ENCODE results near the gene NHSL1. TPM values are rescaled to one million over a fixed set of nuclear protein-coding genes. Genes with fewer than 3 reads are reported as not detected.

NHSL1 gene
- total and polyA plus RNA-seq, 11 donors: 13.9 to 103 (median 46.1) TPM

DNA sequence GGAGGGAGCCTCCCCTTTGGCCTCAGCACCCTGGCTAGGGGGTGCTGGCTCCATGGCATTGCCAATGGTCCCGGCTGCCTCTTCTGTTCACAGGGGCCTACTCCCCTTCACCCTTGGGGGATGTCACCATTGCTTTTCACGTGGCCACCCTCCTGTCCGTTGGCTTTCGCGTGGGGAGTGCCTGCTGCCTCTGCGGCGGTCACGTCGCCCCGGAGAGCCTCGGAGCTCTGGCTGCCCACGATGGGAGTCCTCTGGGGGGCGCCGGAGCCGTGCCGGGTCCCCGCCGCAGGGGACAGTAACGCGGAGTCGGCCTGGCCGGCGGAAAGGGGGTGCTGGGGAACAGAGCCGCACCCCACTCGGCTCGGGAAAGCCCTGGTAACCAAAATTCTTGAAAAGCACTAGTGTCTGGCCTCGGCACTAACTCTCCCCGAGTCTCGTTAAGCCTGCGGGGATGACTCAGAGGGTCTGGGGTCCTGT is 95.9 kb downstream of the NHSL1 start:
- Histone ChIP-seq H3K9me3 (no peaks in the 10 kb centered on the region), H3K27ac (peak overlapping the region; percentile 78 to 98 (median 96)), H3K4me3 (peak overlapping the region; percentile 71 to 92 (median 83)), H3K4me1 (peaks cover 0 to 27% (median 14%) of the 10 kb centered on the region in 12 donors), H3K36me3 (peaks cover 0 to 32% (median 26%) of the 10 kb centered on the region in 9 donors), H3K27me3 (no peaks in the 10 kb centered on the region)
- ATAC-seq: peak; percentile 25 to 56 (median 46)
- WGBS, 4 donors: 0 to 1% (median 1%) methylated on average over 21 to 30 of the region's 30 CpGs
- intact Hi-C loops (cut with DNase I): loop anchor here in 8 of 10 donors (5.0 to 10.0 kb wide), 8 partner anchors 96 to 296 kb away; partner anchors contain the start of gene PERP (in 1 of the 8)
- TF ChIP-seq, protein P1, sequence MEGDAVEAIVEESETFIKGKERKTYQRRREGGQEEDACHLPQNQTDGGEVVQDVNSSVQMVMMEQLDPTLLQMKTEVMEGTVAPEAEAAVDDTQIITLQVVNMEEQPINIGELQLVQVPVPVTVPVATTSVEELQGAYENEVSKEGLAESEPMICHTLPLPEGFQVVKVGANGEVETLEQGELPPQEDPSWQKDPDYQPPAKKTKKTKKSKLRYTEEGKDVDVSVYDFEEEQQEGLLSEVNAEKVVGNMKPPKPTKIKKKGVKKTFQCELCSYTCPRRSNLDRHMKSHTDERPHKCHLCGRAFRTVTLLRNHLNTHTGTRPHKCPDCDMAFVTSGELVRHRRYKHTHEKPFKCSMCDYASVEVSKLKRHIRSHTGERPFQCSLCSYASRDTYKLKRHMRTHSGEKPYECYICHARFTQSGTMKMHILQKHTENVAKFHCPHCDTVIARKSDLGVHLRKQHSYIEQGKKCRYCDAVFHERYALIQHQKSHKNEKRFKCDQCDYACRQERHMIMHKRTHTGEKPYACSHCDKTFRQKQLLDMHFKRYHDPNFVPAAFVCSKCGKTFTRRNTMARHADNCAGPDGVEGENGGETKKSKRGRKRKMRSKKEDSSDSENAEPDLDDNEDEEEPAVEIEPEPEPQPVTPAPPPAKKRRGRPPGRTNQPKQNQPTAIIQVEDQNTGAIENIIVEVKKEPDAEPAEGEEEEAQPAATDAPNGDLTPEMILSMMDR (IDR thresholded peaks at IDR 0.05): peak in 6 of 12 donors; percentile 4 to 45 (median 30)
- TF ChIP-seq POLR2A (IDR thresholded peaks at IDR 0.05): no peak
- peak; percentile 53 to 80 (median 62) for DNase-seq

GRCh38 chr6:138402838-138403187 is 96.5 kb downstream of the NHSL1 start:
- ATAC-seq: no peak
- Histone ChIP-seq H3K27ac (peak overlapping the region in 8 of 12 donors; percentile 93 to 98 (median 96)), H3K9me3 (no peaks in the 10 kb centered on the region), H3K36me3 (peaks cover 0 to 26% (median 21%) of the 10 kb centered on the region in 9 donors), H3K4me1 (peaks cover 0 to 27% (median 14%) of the 10 kb centered on the region in 12 donors), H3K4me3 (peak overlapping the region in 8 of 12 donors; percentile 73 to 92 (median 84)), H3K27me3 (no peaks in the 10 kb centered on the region)
- 91 to 96% (median 95%) methylated on average over 8 of the region's 8 CpGs for WGBS, 4 donors
- DNase-seq: no peak
- intact Hi-C loops (cut with DNase I): loop anchor here in 8 of 10 donors (5.0 to 10.0 kb wide), 8 partner anchors 96 to 296 kb away; partner anchors contain the start of gene PERP (in 1 of the 8)
- TF ChIP-seq, protein P1 (IDR thresholded peaks at IDR 0.05): no peak
- TF ChIP-seq POLR2A (IDR thresholded peaks at IDR 0.05): no peak

DNA sequence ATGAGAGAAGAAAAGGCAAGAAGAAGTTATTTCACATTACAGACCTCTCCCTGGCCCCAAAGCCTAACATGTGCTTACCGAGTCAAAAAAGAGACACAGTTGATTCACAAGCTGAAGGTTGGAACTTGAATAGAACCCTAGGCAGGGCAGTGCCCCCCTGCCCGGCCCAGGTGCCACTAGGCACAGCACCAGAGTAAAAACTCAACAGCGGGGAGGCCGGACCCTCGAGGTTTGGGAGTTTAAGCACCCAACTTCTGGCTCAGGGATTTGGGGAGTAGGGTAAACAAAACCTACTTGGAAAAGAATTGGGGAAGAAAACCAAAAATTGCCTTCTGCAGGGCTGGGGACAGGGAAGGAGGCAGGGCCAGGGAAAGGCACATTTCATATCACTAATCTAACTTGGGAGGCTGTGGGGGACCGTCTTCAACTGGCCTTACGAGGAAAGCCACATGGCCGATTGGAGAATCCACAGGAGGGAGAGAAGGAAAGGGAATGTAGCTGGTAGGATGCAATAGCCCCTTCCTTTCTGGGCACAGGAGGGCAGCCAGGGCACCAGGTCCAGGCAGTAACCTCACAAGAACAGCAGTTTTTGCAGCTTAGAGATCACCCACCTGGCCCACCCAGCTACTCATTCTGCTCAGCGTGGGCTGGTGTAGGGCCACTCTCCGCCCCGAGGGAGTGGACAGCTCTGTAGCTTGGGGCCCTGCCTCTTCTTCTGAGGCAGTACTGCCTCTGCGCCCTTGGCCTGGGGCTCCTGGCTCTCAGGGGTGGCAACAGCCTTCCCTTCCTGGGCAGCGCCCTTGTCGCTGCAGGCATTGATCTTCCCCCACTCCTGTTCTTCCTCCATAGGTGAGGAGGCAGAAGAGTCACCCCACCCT is 97.1 kb downstream of the NHSL1 start:
- DNase-seq (no peak), ATAC-seq (no peak)
- peaks cover 0 to 20% (median 15%) of the 10 kb centered on the region in 9 donors for H3K36me3 ChIP-seq
- intact Hi-C loops (cut with DNase I): loop anchor here in 8 of 10 donors (5.0 to 10.0 kb wide), 8 partner anchors 95 to 295 kb away; partner anchors contain the start of gene PERP (in 1 of the 8)
- peaks cover 0 to 27% (median 14%) of the 10 kb centered on the region in 12 donors for H3K4me1 ChIP-seq
- H3K9me3 ChIP-seq: no peaks in the 10 kb centered on the region
- WGBS, 4 donors: 94 to 96% (median 95%) methylated on average over 11 to 14 of the region's 14 CpGs
- TF ChIP-seq, protein P1 (IDR thresholded peaks at IDR 0.05): no peak
- no peak for TF ChIP-seq POLR2A (IDR thresholded peaks at IDR 0.05)
- no peak overlapping the region for H3K4me3 ChIP-seq
- H3K27ac ChIP-seq: no peak overlapping the region
- H3K27me3 ChIP-seq: no peaks in the 10 kb centered on the region

GRCh38 chr6:138400326-138400725 is 99.0 kb downstream of the NHSL1 start:
- no peaks in the 10 kb centered on the region for H3K27me3 ChIP-seq
- ATAC-seq (peak in 2 of 4 donors; percentile 39 to 44), DNase-seq (no peak)
- peak overlapping the region in 6 of 12 donors; percentile 42 to 74 (median 51) for H3K27ac ChIP-seq
- no peak overlapping the region for H3K4me3 ChIP-seq
- peaks cover 0 to 31% (median 12%) of the 10 kb centered on the region in 12 donors for H3K4me1 ChIP-seq
- TF ChIP-seq, protein P1 (IDR thresholded peaks at IDR 0.05): no peak
- TF ChIP-seq POLR2A (IDR thresholded peaks at IDR 0.05): no peak
- WGBS, 4 donors: 63 to 72% (median 67%) methylated on average over 3 of the region's 3 CpGs
- intact Hi-C loops (cut with DNase I): loop anchor here in 8 of 10 donors (5.0 to 10.0 kb wide), 8 partner anchors 93 to 294 kb away; partner anchors contain the start of gene PERP (in 1 of the 8)
- H3K9me3 ChIP-seq: no peaks in the 10 kb centered on the region
- peaks cover 0 to 1% (median 0%) of the 10 kb centered on the region in 9 donors for H3K36me3 ChIP-seq
